GM19099 (cell line): ENCODE data around the gene OAS3.
A peak's percentile ranks its signal among the peaks of the same experiment; 100 is the strongest.

ENCODE experiments used
- POLR2A ChIP-seq: IDR thresholded peaks from 3 replicates; pipeline ENCODE4 v1.6.1; 2011; ENCODE audit warnings: low read depth; ENCODE audit not compliant: insufficient read length; ENCODE audit errors: extremely low read depth

The OAS3 gene

DNA sequence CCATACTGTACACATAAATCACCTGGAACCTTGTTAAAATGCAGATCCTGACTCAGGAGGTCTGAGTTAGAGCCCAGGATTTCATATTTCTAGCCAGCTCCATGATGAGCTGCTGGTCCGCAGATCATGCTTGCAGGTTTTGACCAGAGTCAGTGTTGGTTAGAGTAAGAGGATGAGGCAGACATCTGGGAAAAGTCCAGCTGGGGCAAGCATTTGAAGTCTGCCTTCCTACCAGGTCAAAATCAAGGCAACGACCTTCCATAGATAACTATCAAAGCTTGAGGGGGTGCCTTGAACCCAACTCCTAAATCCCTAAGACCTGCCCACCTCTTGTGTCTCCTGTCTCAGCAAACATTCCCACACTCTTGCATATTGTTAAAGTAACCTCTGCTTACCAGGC is 49.3 kb downstream of the OAS3 start:
- TF ChIP-seq POLR2A = no peak

DNA sequence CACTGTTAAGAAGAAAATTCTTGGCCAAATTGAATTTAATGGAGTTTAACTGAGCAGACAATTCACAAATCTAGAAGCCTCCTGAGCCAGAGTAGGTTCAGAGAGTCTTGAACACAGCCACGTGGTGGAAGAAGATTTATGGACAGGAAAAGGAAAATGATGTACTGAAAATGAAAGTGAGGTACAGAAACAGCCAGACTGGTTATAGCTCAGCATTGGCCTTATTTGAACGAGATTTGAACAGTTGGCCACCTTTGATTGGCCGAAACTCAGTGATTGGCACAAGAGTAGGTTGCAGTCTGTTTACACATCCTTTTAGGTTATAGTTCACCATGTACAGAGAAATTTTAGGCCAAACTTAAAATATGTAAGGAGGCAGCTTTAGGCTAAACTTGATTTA is 50.0 kb downstream of the OAS3 start:
- peak; percentile 19 for TF ChIP-seq POLR2A

DNA sequence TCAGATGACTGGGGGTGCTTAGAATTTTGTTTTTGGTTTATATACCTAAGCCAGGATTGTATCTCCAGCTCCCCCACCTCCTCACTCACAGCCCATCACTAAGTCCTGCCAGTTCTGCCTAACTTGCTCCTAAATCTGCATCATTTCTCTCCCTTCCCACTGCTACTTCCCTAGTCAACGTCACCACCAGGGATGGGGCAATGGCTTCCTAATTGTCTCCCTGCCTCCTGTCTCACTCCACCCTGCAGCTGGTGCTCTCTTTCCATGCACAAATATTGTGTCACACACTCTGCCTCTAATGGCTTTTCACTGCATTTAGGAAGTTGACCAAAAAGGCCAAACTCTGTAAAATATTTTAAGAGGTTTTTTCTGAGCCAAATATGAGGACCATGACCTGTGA is 51.5 kb downstream of the OAS3 start:
- no peak for TF ChIP-seq POLR2A

DNA sequence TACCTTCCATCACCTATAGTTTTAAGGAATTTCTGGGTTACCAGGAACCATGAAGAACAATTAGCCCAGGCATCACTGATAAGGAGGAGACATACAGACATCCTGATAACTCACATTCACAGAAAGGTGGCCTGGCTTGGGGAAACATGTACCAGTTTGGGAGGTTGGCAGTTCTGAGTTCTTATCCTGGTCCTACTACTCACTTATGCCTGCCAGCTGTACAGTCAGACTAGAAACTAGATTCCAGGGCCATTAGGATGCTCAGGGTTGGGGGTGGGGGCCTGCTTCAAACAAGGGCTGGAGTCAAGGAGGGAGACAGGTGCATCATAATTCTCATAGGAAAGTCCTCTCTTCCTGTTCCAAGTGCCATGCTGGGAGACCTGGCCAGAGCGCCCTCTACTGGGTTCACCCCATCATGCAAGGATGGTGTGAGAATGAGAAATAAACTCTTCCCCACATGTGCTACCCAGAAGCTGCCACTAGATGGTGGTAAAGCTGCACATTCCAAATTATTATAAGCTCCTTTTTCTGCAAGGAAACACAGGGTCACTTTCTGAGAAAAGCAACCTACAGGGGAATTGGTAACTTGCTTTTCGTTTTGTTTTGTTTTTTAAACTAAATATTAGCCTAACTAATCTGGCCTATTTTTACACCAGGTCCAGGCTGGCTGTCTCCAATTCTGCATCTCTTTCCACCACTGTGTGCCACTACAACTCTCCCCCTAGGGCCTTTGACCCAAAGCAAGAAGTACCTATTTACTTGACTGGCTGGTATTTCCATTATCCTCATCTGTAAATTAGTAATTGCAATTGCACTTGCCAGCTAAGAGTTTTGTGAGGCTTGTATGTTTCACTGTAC is 54.5 kb downstream of the OAS3 start:
- TF ChIP-seq POLR2A = no peak

DNA sequence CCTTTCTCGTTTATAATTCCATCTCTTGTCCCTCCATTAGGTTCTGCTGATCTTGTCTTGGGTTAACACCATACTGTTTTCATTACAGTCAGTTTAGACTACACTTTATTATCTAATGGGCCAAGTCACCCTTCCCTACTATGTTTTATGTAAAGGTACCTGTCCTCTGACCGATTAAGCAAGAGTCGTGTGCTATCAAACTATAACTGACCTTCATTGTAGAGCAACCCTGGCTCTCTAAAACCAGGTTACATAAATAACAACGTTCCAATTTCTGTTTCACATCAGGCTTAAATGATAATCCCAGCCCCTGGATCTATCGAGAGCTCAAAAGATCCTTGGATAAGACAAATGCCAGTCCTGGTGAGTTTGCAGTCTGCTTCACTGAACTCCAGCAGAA is 56.7 kb downstream of the OAS3 start:
- no peak for TF ChIP-seq POLR2A

DNA sequence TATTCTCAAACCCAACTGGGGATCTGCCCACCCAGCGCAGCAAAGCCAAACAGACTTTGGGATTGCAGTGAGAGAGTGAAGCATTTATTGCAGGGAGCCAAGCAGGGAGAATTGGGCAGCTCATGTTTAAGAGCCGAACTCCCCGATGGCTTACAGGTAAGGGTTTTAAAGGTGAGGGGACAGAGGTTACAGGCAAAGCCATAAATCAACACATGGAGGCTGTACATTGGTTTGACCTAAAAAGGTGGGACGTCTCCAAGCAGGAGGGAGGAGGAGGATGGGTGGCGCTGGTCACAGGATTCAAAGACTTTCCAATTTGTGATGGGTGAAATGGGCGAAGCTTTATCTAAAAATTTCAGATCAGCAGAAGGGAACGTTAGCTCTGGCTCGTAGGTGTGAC is 58.2 kb downstream of the OAS3 start:
- TF ChIP-seq POLR2A = no peak

DNA sequence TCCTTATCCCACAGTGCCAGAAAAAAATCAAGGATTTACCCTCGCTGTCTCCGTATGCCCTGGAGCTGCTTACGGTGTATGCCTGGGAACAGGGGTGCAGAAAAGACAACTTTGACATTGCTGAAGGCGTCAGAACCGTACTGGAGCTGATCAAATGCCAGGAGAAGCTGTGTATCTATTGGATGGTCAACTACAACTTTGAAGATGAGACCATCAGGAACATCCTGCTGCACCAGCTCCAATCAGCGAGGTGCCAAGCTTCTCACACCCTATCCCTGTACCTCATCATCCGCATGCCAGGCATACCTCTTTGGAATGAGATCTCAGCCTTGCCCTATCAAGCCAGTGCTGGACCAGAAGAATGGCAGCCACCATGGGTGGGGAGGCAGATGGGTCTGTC is 59.2 kb downstream of the OAS3 start:
- no peak for TF ChIP-seq POLR2A

DNA sequence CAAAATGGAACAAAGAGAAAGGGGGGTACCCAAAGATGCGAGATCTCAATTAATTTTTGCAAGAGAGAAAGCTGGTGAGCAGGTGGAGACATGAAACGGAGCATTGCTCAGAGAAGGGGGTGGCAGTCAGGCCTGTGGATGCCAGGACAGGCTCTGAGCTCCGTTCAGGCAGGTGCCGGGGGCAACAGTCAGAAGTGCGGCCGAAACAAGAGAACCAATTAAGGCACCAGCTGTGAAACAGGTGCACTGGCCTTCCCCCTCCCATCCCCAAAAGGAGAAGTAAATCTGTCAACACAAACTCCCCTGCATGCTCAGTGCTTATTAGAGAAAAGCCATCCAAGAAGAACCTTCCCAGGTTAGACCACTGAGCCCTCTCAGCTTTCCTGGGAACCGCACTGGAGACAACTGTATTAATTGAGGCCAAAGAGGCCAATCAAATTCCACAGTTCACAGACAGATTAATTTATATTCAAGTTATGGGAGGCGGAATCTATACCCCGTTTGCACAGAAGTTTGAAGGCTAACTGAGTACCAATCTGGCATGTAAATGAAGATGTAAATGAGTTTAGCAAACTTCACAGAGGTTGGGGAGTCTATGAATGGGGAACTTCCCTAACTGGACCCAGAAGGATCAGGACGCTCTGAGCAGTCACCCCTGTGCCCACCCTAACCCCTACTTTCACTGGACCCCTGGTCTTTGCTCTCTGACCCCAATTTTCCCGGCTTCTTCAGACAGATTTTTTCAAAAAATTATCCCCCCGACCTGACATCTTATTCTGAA is 60.9 kb downstream of the OAS3 start:
- TF ChIP-seq POLR2A = no peak

DNA sequence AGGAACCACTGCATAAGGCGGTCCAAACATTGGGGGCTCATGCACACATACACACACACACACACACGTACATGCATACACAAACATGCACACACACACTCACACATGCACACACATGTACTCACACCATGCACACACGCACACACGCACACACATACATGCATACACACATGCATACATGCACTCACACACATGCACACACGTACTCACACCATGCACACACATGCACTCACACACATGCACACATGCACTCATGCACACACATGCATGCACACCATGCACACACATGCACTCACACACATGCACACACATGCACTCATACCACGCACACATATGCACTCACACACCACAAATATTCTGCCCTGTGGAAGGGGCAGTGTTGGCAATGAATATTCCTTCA is 62.2 kb downstream of the OAS3 start:
- no peak for TF ChIP-seq POLR2A

DNA sequence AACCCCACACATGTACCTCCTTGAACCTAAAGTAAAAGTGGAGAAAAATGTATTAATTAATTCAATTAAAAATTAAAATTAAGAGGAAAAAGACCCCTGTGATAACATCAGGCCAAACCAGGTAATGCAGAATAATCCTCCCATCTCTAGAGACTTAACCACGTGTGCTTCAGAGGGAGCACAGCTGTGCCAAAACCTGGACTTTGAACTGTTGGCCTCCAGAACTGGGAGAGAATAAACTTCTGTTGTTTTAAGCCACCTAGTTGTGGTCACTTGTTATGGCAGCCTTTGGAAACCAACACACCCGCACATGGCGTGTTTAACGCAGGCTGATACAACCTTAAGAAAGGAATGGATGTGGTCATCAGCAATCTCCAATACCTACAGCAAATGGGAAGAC is 63.9 kb downstream of the OAS3 start:
- TF ChIP-seq POLR2A = no peak

DNA sequence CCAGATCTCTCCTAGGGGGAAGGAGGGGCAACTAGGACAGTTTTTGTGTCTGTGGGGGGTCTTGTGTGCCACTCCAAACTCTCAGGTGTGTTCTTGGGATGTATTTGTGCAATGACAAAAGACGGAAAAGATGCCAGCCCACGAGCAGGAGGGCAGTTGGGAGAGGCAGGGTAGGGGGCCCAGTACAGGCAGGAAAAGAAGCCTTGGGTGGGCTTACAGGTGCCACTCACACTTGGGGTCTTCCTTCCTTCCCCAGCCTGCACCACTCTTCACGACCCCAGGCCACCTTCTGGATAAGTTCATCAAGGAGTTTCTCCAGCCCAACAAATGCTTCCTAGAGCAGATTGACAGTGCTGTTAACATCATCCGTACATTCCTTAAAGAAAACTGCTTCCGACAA is 64.4 kb downstream of the OAS3 start:
- no peak for TF ChIP-seq POLR2A

DNA sequence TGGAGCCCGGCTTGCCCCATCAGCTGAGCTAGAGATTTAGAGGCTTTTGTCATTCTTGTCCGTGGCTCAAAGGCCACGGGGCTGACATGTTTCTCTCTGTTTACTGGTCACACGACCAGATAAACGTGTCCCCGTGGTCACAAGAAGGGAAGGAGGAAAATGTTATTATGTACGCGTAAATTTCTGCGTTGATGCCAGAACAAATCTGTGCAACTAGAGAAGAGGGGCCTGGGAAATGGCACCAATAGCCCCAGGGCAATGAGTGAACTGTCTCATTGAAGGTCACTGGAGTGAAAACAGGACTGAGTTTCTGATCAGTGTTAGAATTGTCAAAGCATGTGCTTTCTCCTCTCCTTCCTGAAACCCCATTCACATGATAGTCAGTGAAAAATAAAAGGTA is 65.4 kb downstream of the OAS3 start:
- TF ChIP-seq POLR2A = no peak

DNA sequence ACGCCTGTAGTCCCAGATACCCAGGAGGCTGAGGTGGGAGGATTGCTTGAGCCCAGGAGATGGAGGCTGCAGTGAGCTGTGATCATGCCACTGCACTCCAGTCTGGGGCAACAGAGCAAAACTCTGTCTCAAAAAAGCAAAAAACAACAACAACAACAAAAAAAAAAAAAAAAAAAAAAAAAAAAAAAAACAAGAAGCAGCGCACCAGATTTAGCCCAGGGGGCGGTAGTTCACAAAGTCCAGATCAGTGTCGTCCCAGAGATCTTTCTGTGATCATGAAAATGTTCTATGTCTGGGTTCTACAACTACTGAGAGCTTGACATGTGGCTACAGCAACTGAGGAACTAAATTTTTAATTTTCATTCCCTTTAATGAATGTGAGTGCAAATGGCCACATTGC is 67.5 kb downstream of the OAS3 start:
- no peak for TF ChIP-seq POLR2A

DNA sequence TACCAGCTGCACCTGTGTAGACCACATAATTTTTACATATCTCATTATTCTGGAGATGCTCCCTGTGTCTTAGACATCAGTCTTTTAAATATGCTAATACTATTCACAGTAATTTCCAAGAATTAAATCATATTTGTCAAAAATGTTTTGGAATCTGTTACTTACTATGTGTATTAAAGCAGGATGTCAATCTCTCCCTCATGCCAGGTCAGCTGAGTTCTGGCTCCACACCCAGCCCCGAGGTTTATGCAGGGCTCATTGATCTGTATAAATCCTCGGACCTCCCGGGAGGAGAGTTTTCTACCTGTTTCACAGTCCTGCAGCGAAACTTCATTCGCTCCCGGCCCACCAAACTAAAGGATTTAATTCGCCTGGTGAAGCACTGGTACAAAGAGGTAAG is 67.9 kb downstream of the OAS3 start:
- no peak for TF ChIP-seq POLR2A

DNA sequence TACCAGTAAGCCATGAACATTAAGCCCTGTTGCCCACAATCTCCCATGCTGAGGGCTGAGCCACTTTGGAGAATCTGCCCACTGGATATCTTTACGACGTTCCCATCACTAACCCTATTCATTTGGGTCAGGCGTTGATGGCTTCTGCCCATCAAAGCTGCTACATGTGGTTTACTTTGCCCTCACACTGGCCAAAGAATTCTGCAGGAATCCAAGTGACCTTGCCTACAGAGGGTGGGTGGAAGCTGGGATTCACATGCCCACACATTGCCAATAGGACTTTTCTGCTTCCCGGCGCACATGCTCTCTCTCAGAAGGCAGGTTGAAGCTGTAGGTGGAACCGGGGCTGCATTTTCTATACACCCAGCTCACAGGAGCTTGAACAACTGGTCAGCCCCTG is 68.4 kb downstream of the OAS3 start:
- no peak for TF ChIP-seq POLR2A

DNA sequence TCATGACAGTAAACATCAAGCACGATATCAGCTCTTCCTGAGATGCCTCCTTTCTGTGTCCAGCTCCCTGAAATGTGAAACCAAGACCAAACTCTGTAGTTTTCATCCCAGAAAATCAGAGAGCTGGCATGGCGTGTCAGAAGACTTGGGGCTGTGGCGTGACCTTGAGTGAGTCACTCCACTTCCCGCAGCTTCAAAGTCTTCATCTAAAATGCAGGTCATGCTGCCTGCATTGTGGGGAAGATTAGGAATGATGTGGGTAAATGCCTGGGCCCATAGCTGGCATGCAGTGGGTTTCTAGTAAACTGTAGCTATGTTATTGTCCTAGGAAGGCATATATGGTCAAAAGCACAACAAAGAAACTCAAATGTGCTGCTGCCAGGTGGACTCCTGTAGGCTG is 68.9 kb downstream of the OAS3 start:
- TF ChIP-seq POLR2A = no peak
